Liver (tissue), 3 donors: Measurements from ENCODE around the gene OR6Q1.

ENCODE experiments used
- CTCF ChIP-seq: fragments of 150-350 bp; IDR thresholded peaks from 2 replicates; pipeline ENCODE4 v1.5.1; 2017; ENCODE audit warnings: improper control_type of control experiment, low read depth, low read length; ENCODE audit not compliant: missing input control
- FOXA2 ChIP-seq: IDR thresholded peaks from 2 replicates; pipeline ENCODE4 v1.6.1; 2016; ENCODE audit warnings: antibody characterized with exemption
- JUND ChIP-seq, 2 donors: IDR thresholded peaks; 2 replicates each; pipeline ENCODE4 v1.6.1; 2016; ENCODE audit warnings: antibody characterized with exemption in 2 of 2
- MAX ChIP-seq: IDR thresholded peaks from 2 replicates; pipeline ENCODE4 v1.6.1; 2016; ENCODE audit warnings: antibody characterized with exemption
- donor health status: healthy.
- donor health status: healthy.

- TF ChIP-seq CTCF (no peak), JUND (IDR thresholded peaks at IDR 0.05) (no peak), FOXA2 (no peak), MAX (no peak)
Measured at GRCh38 chr11:58057481-58057880, 26.7 kb downstream of the OR6Q1 start.
